K562 (cell line): ENCODE data around the gene CD302. TPM values are rescaled to one million over a fixed set of nuclear protein-coding genes. Genes with fewer than 3 reads are reported as not detected.
"Not testable (repeated sequence)": the region's sequence is repeated elsewhere in the genome, so short reads cannot be mapped to it uniquely, and the experiment has no call there.

ENCODE experiments used
- ATAC-seq: fragments of 200-7000 bp; cut with Tn5 transposase; 3 replicates; pipeline ENCODE4 v1.9.1; 2020; ENCODE audit warnings: moderate library complexity
- BruUV-seq: library from RNA; stranded (reverse); fragments of 400-500 nt; replicated peaks from 2 replicates; lab custom pipeline; 2021; lab: Mats Ljungman, UMichigan
- CTCF ChIA-PET: fragments of 300-600 bp; formaldehyde crosslinking; extraction: SDS; loops from one replicate; lab custom pipeline; 2021; ENCODE audit warnings: low intra/inter-chr PET ratio; lab: Yijun Ruan, JAX
- POLR2A ChIA-PET: fragments of 300-600, 350-650 bp; sonication (Branson Sonifier 250); formaldehyde crosslinking; extraction: SDS; loops from one replicate; lab custom pipeline; 2021; ENCODE audit warnings: antibody characterized with exemption, inconsistent platforms; lab: Yijun Ruan, JAX
- DNase-seq, 4 experiments: peaks; one replicate each; pipeline versions ENCODE4 v3.0.0 to v3.0.0-alpha.2; 2011 to 2018; ENCODE audit warnings: low spot score in 3 of 4, mixed read lengths in 3 of 4; ENCODE audit errors: extremely low read depth in 1 of 4
- FAIRE-seq: peaks from 2 replicates; lab custom pipeline; 2011; peaks lifted over from hg19 to GRCh38; lab: Jason Lieb, UNC
- H2AFZ ChIP-seq: 2 replicates; pipeline ENCODE4 v1.6.0; 2011; ENCODE audit warnings: low read depth, low read length, control low read depth, inconsistent platforms
- H3K27ac ChIP-seq: fragments of 200-600 bp; 3 replicates; pipeline ENCODE4 v1.8.0; 2011; ENCODE audit warnings: low read depth, mild to moderate bottlenecking, control low read depth, inconsistent platforms, low read length, moderate library complexity, mixed read lengths; ENCODE audit errors: extremely low read depth
- H3K27me3 ChIP-seq, 2 experiments: fragments of 300-600 bp in 1 of 2; 2 replicates in 1 of 2; 3 replicates in 1 of 2; pipeline versions ENCODE4 v1.6.0 to v1.8.0; 2011; ENCODE audit warnings: inconsistent platforms in 2 of 2, low read length in 2 of 2, mild to moderate bottlenecking in 1 of 2, mixed read lengths in 1 of 2, moderate library complexity in 1 of 2; ENCODE audit not compliant: control insufficient read depth in 2 of 2, insufficient read depth in 2 of 2
- H3K36me3 ChIP-seq: fragments of 300-600 bp; 3 replicates; pipeline ENCODE4 v1.8.0; 2011; ENCODE audit warnings: mild to moderate bottlenecking, low read length, inconsistent platforms; ENCODE audit not compliant: control insufficient read depth, insufficient read depth
- H3K4me1 ChIP-seq, 2 experiments: fragments of 200-600 bp in 1 of 2; replicated peaks in 1 of 2; 2 replicates in 1 of 2; 3 replicates in 1 of 2; pipeline versions ENCODE4 v1.5.1 to v1.8.0; 2011; ENCODE audit warnings: inconsistent platforms in 2 of 2, low read length in 2 of 2, mild to moderate bottlenecking in 1 of 2, mixed read lengths in 1 of 2, moderate library complexity in 1 of 2; ENCODE audit not compliant: control insufficient read depth in 2 of 2, insufficient read depth in 2 of 2
- H3K4me2 ChIP-seq: 2 replicates; pipeline ENCODE4 v1.6.1; 2011; ENCODE audit warnings: low read length, control low read depth, inconsistent platforms, mixed read lengths; ENCODE audit not compliant: insufficient read depth
- H3K4me3 ChIP-seq: fragments of 200-600 bp; sonication (generic), shearing (Covaris generic); 2 replicates; pipeline ENCODE4 v1.5.1; 2016; ENCODE audit warnings: control low read depth, inconsistent platforms
- H3K79me2 ChIP-seq: fragments of 200-600 bp; 3 replicates; pipeline ENCODE4 v1.8.0; 2011; ENCODE audit warnings: low read length, inconsistent platforms; ENCODE audit not compliant: control insufficient read depth, insufficient read depth
- H3K9ac ChIP-seq, 2 experiments: 2 replicates each; pipeline versions ENCODE4 v1.6.0 to v1.6.1; 2011; ENCODE audit warnings: low read depth in 2 of 2, low read length in 2 of 2, control low read depth in 1 of 2, inconsistent platforms in 1 of 2, mild to moderate bottlenecking in 1 of 2, mixed read lengths in 1 of 2; ENCODE audit not compliant: insufficient read depth in 1 of 2
- H3K9me1 ChIP-seq: one replicate; pipeline ENCODE4 v1.6.0; 2011; ENCODE audit warnings: inconsistent platforms, mild to moderate bottlenecking, low read length, moderate library complexity; ENCODE audit not compliant: control insufficient read depth, insufficient read depth
- H3K9me3 ChIP-seq: replicated peaks from 2 replicates; pipeline ENCODE4 v1.5.1; 2011; ENCODE audit warnings: low read depth, low read length, inconsistent platforms; ENCODE audit not compliant: control insufficient read depth, insufficient read depth
- H4K20me1 ChIP-seq: replicated peaks from 2 replicates; pipeline ENCODE4 v1.6.1; 2011; ENCODE audit warnings: low read length, inconsistent platforms, mixed read lengths; ENCODE audit not compliant: control insufficient read depth, insufficient read depth
- FIP1L1 ChIP-seq: fragments of 200-400 bp; formaldehyde crosslinking; IDR thresholded peaks from 2 replicates; pipeline ENCODE4 v1.6.1; 2018; ENCODE audit warnings: mild to moderate bottlenecking, low read depth, low read length; ENCODE audit not compliant: poor library complexity, severe bottlenecking
- LCOR ChIP-seq: sonication (generic); formaldehyde crosslinking; IDR thresholded peaks from 2 replicates; pipeline ENCODE4 v1.8.0; 2022; ENCODE audit warnings: mild to moderate bottlenecking, missing genetic modification reagents
- PHTF2 ChIP-seq: fragments of 250-450 bp; sonication (Bioruptor Pico); IDR thresholded peaks from 2 replicates; pipeline ENCODE4 v1.5.0; 2021; ENCODE audit warnings: mild to moderate bottlenecking
- TCFL5 ChIP-seq: fragments of 250-450 bp; sonication (Bioruptor Pico); conservative IDR thresholded peaks from 2 replicates; pipeline ENCODE4 v1.6.1; 2021; ENCODE audit warnings: mild to moderate bottlenecking, moderate library complexity, matching md5 sums
- WGBS: fragments of 100-300 bp; shearing (Covaris generic); methylation state at CpG from one replicate; pipeline ENCODE4 v1.1.6; 2016; ENCODE audit warnings: low coverage, mixed read lengths; ENCODE audit not compliant: insufficient coverage; ENCODE audit errors: missing lambda C conversion rate; 5-methylcytosine and 5-hydroxymethylcytosine counted together
- in situ Hi-C: fragments of 300-500 bp; cut with MboI; formaldehyde crosslinking; loops from 4 replicates; pipeline ENCODE4 v1.15.0; 2018; ENCODE audit warnings: inconsistent platforms, mixed read lengths
- intact Hi-C: fragments of 100-400 bp; cut with micrococcal nuclease; formaldehyde crosslinking; loops from 2 replicates; pipeline ENCODE4 v1.14.2; 2022
- polyA plus RNA-seq, 8 experiments: library from polyadenylated mRNA; depleted of rRNA in 4 of 8; stranded (reverse) in 5 of 8; unstranded in 3 of 8; fragments of >200 nt; fragmentation: Nextera tagmentation in 2 of 8; fragmentation: Illumina TruSeq in 1 of 8; extraction: Ambion mirVana in 2 of 8; extraction: Trizol in 1 of 8; gene quantifications; 2 replicates each; pipeline versions ENCODE4 v1.2.1 to v1.2.3, GENCODE V29; 2011 to 2014; ENCODE audit warnings: inconsistent platforms in 1 of 8, missing spikeins in 1 of 8
- total RNA-seq, 7 experiments: library from RNA; depleted of rRNA in 6 of 7; stranded (reverse); fragments of >200 nt in 6 of 7; fragmentation: Illumina TruSeq in 2 of 7; extraction: Trizol in 2 of 7; gene quantifications; 2 replicates each; pipeline versions ENCODE4 v1.2.1 to v1.2.3, GENCODE V29; 2011 to 2021; ENCODE audit warnings: low replicate concordance in 1 of 7
- TF ChIP-seq, protein P1 (sequence below): fragments of 450-650 bp; conservative IDR thresholded peaks from 2 replicates; pipeline ENCODE4 v1.6.1; 2016; ENCODE audit warnings: missing genetic modification characterization, low read depth, mild to moderate bottlenecking, control low read depth, missing compliant biosample characterization
- TF ChIP-seq, protein P2 (sequence below): fragments of 250-450 bp; sonication (Bioruptor Pico); IDR thresholded peaks from 2 replicates; pipeline ENCODE4 v1.4.0; 2020; ENCODE audit warnings: mild to moderate bottlenecking, moderate library complexity

The CD302 gene
- total and polyA plus RNA-seq, 9 of the 15 experiments (the other 6 are each of a cell fraction or from before 2014, with no cell fraction given): 0.03 to 0.07 (median 0.04) TPM; not detected in 5

GRCh38 chr2:159785195-159785594, 12.8 kb downstream of the CD302 start:
- no peaks in the 10 kb centered on the region for H3K36me3 ChIP-seq
- ChIA-PET CTCF (no interaction called here), POLR2A (interaction anchor here (1.7 kb wide), 1 partner anchor 10 kb away, joined by 5 read pairs; no protein-coding TSS in a partner anchor)
- no peaks in the 10 kb centered on the region for H3K79me2 ChIP-seq
- H3K9me3 ChIP-seq: no peaks in the 10 kb centered on the region
- H3K4me1 ChIP-seq: no peaks in the 10 kb centered on the region
- H4K20me1 ChIP-seq: no peaks in the 10 kb centered on the region
- no peak for DNase-seq
- 22% methylated on average over 3 of the region's 3 CpGs for WGBS
- ATAC-seq: no peak
- no TSS peak for BruUV-seq
- no peak overlapping the region for H3K4me2 ChIP-seq
- no peak overlapping the region for H3K27ac ChIP-seq
- H3K9ac ChIP-seq: no peak overlapping the region
- no peaks in the 10 kb centered on the region for H3K9me1 ChIP-seq
- H3K27me3 ChIP-seq: peaks cover 0 to 4% of the 10 kb centered on the region in 2 experiments; a peak in 2 of 5 replicates
- intact Hi-C loops (no loop called here), in situ Hi-C loops (no loop called here)
- no peak for FAIRE-seq
- no peak overlapping the region for H2AFZ ChIP-seq
- TF ChIP-seq TCFL5 (CRISPR knock-in tag): no peak
- TF ChIP-seq, protein P1, sequence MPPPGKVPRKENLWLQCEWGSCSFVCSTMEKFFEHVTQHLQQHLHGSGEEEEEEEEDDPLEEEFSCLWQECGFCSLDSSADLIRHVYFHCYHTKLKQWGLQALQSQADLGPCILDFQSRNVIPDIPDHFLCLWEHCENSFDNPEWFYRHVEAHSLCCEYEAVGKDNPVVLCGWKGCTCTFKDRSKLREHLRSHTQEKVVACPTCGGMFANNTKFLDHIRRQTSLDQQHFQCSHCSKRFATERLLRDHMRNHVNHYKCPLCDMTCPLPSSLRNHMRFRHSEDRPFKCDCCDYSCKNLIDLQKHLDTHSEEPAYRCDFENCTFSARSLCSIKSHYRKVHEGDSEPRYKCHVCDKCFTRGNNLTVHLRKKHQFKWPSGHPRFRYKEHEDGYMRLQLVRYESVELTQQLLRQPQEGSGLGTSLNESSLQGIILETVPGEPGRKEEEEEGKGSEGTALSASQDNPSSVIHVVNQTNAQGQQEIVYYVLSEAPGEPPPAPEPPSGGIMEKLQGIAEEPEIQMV (tag): no peak
- no peak for TF ChIP-seq LCOR (CRISPR knock-in tag)
- TF ChIP-seq, protein P2, sequence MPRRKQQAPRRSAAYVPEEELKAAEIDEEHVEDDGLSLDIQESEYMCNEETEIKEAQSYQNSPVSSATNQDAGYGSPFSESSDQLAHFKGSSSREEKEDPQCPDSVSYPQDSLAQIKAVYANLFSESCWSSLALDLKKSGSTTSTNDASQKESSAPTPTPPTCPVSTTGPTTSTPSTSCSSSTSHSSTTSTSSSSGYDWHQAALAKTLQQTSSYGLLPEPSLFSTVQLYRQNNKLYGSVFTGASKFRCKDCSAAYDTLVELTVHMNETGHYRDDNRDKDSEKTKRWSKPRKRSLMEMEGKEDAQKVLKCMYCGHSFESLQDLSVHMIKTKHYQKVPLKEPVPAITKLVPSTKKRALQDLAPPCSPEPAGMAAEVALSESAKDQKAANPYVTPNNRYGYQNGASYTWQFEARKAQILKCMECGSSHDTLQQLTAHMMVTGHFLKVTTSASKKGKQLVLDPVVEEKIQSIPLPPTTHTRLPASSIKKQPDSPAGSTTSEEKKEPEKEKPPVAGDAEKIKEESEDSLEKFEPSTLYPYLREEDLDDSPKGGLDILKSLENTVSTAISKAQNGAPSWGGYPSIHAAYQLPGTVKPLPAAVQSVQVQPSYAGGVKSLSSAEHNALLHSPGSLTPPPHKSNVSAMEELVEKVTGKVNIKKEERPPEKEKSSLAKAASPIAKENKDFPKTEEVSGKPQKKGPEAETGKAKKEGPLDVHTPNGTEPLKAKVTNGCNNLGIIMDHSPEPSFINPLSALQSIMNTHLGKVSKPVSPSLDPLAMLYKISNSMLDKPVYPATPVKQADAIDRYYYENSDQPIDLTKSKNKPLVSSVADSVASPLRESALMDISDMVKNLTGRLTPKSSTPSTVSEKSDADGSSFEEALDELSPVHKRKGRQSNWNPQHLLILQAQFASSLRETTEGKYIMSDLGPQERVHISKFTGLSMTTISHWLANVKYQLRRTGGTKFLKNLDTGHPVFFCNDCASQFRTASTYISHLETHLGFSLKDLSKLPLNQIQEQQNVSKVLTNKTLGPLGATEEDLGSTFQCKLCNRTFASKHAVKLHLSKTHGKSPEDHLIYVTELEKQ (CRISPR knock-in tag): no peak
- TF ChIP-seq FIP1L1: no peak
- no peak for TF ChIP-seq PHTF2 (CRISPR knock-in tag)
- TF ChIP-seq, all 486 proteins: peak for 0
- H3K4me3 ChIP-seq: no peak overlapping the region

GRCh38 chr2:159784744-159785143, 13.3 kb downstream of the CD302 start:
- in situ Hi-C loops, H3K4me2 ChIP-seq, H3K9me1 ChIP-seq, H3K27me3 ChIP-seq, H3K79me2 ChIP-seq, H3K27ac ChIP-seq, BruUV-seq, CTCF ChIA-PET, H3K4me3 ChIP-seq, H3K36me3 ChIP-seq, H3K4me1 ChIP-seq, FAIRE-seq, H3K9me3 ChIP-seq, H4K20me1 ChIP-seq, intact Hi-C loops, H2AFZ ChIP-seq, DNase-seq, H3K9ac ChIP-seq: not testable (repeated sequence)
- ATAC-seq: peak; percentile 72
- WGBS: 15% methylated on average over 6 of the region's 6 CpGs
- POLR2A ChIA-PET: interaction anchor here (1.7 kb wide), 1 partner anchor 11 kb away, joined by 5 read pairs; no protein-coding TSS in a partner anchor
